Transverse colon (tissue), 4 donors: ENCODE results near the gene ATAT1. TPM values are rescaled to one million over a fixed set of nuclear protein-coding genes. Genes with fewer than 3 reads are reported as not detected.
"Not testable (repeated sequence)": the region's sequence is repeated elsewhere in the genome, so short reads cannot be mapped to it uniquely, and the experiment has no call there.

ENCODE experiments used
- DNase-seq: peaks from one replicate; pipeline ENCODE4 v3.0.0-alpha.2; 2019
- H3K27ac ChIP-seq, 4 donors: fragments of 200-600 bp; sonication (generic); 2 replicates each; pipeline ENCODE4 v1.5.1; 2016 to 2018; ENCODE audit warnings: inconsistent platforms in 4 of 4
- H3K27me3 ChIP-seq: fragments of 200-600 bp; sonication (generic); 2 replicates; pipeline ENCODE4 v1.5.1; 2017; ENCODE audit warnings: inconsistent platforms
- H3K36me3 ChIP-seq, 4 donors: fragments of 200-600 bp; sonication (generic); 2 replicates each; pipeline ENCODE4 v1.5.1; 2017 to 2019; ENCODE audit warnings: inconsistent platforms in 4 of 4
- H3K4me1 ChIP-seq, 4 donors: fragments of 200-600 bp; sonication (generic); 2 replicates each; pipeline ENCODE4 v1.5.1; 2017 to 2020; ENCODE audit warnings: inconsistent platforms in 4 of 4
- H3K4me3 ChIP-seq, 4 donors: fragments of 200-600 bp; sonication (generic); 1 replicate in 1 of 4; 2 replicates in 3 of 4; pipeline versions ENCODE4 v1.5.1 to v1.6.1; 2017 to 2019; ENCODE audit warnings: inconsistent platforms in 4 of 4
- H3K9me3 ChIP-seq, 2 donors: fragments of 200-600 bp; sonication (generic); 2 replicates each; pipeline ENCODE4 v1.5.1; 2017 to 2019; ENCODE audit warnings: inconsistent platforms in 2 of 2
- EP300 ChIP-seq: sonication (generic); formaldehyde crosslinking; IDR thresholded peaks from one replicate; pipeline ENCODE4 v1.6.1; 2017; ENCODE audit warnings: antibody characterized with exemption, low read depth
- POLR2A ChIP-seq: fragments of 450-650 bp; IDR thresholded peaks from one replicate; pipeline ENCODE4 v1.6.1; 2016; ENCODE audit warnings: antibody characterized with exemption, mild to moderate bottlenecking, moderate library complexity
- POLR2AphosphoS5 ChIP-seq, 3 donors: sonication (generic); formaldehyde crosslinking; IDR thresholded peaks; one replicate each; pipeline ENCODE4 v1.6.1; 2016; ENCODE audit warnings: antibody characterized with exemption in 3 of 3
- WGBS, 2 donors: methylation state at CpG; one replicate each; pipeline ENCODE4 v1.1.5; 2018; ENCODE audit warnings: low coverage in 1 of 2; 5-methylcytosine and 5-hydroxymethylcytosine counted together
- in situ Hi-C, 4 donors: fragments of 200-750 bp; cut with MboI; loops; one replicate each; pipeline versions ENCODE4 v1.15.0 to v1.15.1; 2017; ENCODE audit warnings: low sequenced_read_pairs in 3 of 4, low pct_ligation_motif_present in 1 of 4, low pct_unique_long_range_greater_than_20kb in 1 of 4
- intact Hi-C: fragments of 100-400 bp; cut with DNase I; formaldehyde crosslinking; loops from one replicate; pipeline ENCODE4 v1.15.1; 2023; ENCODE audit warnings: low total_unique reads
- total RNA-seq, 4 donors: library from RNA; depleted of rRNA; stranded (reverse); fragments of >200 nt; gene quantifications; one replicate each; pipeline ENCODE4 v1.1.0, GENCODE V29; 2016
- TF ChIP-seq, protein P1 (sequence below), 5 experiments: fragments of 200-600 bp in 3 of 5; fragments of 450-650 bp in 2 of 5; sonication (generic) in 3 of 5; IDR thresholded peaks; 1 replicate in 2 of 5; 2 replicates in 3 of 5; pipeline ENCODE4 v1.5.1; 2016 to 2017; ENCODE audit warnings: antibody characterized with exemption in 5 of 5, inconsistent platforms in 3 of 5, mild to moderate bottlenecking in 2 of 5, moderate library complexity in 1 of 5

The ATAT1 gene
- total RNA-seq, 4 donors from 2014 or later, result 10.6 to 174 (median 22.2) TPM

GRCh38 chr6:30590509-30590908 lies 36.2 kb upstream of the ATAT1 start:
- intact Hi-C loops (no loop called here), in situ Hi-C loops (no loop called here)
- H3K4me1 ChIP-seq, result no peaks in the 10 kb centered on the region
- no peak overlapping the region for H3K27ac ChIP-seq
- WGBS, 2 donors, result 84 to 86% methylated on average over 4 to 8 of the region's 8 CpGs
- no peak overlapping the region for H3K4me3 ChIP-seq
- no peak for TF ChIP-seq EP300
- TF ChIP-seq, protein P1, sequence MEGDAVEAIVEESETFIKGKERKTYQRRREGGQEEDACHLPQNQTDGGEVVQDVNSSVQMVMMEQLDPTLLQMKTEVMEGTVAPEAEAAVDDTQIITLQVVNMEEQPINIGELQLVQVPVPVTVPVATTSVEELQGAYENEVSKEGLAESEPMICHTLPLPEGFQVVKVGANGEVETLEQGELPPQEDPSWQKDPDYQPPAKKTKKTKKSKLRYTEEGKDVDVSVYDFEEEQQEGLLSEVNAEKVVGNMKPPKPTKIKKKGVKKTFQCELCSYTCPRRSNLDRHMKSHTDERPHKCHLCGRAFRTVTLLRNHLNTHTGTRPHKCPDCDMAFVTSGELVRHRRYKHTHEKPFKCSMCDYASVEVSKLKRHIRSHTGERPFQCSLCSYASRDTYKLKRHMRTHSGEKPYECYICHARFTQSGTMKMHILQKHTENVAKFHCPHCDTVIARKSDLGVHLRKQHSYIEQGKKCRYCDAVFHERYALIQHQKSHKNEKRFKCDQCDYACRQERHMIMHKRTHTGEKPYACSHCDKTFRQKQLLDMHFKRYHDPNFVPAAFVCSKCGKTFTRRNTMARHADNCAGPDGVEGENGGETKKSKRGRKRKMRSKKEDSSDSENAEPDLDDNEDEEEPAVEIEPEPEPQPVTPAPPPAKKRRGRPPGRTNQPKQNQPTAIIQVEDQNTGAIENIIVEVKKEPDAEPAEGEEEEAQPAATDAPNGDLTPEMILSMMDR (IDR thresholded peaks at IDR 0.05), result no peak
- TF ChIP-seq POLR2A, result no peak
- no peak for TF ChIP-seq POLR2AphosphoS5 (IDR thresholded peaks at IDR 0.05)
- no peaks in the 10 kb centered on the region for H3K9me3 ChIP-seq
- H3K36me3 ChIP-seq, result peaks cover 0 to 48% (median 23%) of the 10 kb centered on the region in 4 donors
- no peak for DNase-seq
- H3K27me3 ChIP-seq, result no peaks in the 10 kb centered on the region

GRCh38 chr6:30591008-30591407 lies 35.7 kb upstream of the ATAT1 start:
- Histone ChIP-seq H3K4me1 (no peaks in the 10 kb centered on the region), H3K36me3 (peaks cover 0 to 43% (median 21%) of the 10 kb centered on the region in 4 donors), H3K27me3 (no peaks in the 10 kb centered on the region), H3K9me3 (no peaks in the 10 kb centered on the region), H3K27ac (no peak overlapping the region), H3K4me3 (no peak overlapping the region)
- in situ Hi-C loops (no loop called here), intact Hi-C loops (no loop called here)
- DNase-seq, result no peak
- TF ChIP-seq POLR2AphosphoS5 (IDR thresholded peaks at IDR 0.05) (no peak), EP300 (no peak), POLR2A (no peak)
- TF ChIP-seq, protein P1 (IDR thresholded peaks at IDR 0.05), result no peak
- WGBS, 2 donors, result 50 to 61% methylated on average over 1 of the region's 1 CpG

DNA sequence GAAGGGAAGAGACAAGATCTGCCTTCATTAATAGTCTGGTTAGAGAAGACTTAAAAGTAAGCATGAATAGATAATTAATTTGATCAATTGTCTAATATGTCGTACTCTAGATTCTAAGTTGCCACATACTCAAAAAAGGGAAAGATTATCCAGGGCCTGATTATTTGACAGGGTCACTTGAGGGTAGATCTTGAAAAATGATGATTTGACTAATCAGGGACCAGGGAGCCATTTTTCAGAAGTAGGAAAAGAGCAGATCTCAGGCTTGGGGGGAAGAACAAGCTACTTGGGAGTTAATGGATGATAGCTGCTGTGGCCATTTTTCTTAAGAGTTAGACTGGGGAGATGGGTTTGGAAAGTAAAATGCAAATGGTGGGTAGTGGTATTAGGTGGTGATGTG lies 34.4 kb upstream of the ATAT1 start:
- intact Hi-C loops, result no loop called here
- peaks cover 0 to 31% (median 12%) of the 10 kb centered on the region in 4 donors for H3K36me3 ChIP-seq

DNA sequence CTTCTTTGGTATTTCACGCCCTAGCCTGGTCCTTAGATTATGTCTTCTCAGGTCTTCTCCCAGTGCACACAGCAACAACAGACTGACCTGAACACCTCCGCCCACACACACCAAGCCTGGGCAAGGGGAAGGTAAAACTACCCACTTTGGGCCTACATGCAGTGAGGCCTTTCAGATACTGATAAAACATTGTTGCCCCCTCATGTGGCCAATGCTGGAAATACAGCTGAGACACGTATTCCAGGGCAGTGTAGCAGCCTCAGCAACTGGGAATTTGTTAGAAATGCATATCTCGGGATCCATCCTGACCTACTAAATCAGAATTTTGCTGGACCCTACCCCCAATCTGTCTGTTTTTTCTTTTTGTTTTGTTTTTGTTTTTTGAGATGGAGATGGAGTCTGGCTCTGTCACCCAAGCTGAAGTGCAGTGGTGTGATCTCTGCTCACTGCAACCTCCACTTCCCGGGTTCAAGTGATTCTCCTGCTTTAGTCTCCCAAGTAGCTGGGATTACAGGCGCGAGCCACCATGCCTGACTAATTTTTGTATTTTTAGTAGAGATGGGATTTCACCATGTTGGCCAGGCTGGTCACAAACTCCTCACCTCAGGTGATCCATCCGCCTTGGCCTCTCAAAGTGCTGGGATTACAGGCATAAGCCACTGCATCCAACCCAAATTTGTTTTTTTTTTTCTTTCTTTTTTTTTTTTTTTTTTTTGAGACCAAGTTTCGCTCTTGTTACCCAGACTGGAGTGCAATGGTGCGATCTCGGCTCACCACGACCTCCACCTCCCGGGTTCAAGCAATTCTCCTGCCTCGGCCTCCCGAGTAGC lies 29.1 kb upstream of the ATAT1 start:
- H3K9me3 ChIP-seq, intact Hi-C loops, H3K27ac ChIP-seq, H3K4me1 ChIP-seq, H3K27me3 ChIP-seq, H3K4me3 ChIP-seq: not testable (repeated sequence)
- peaks cover 0 to 16% (median 4%) of the 10 kb centered on the region in 4 donors for H3K36me3 ChIP-seq
- 71 to 74% methylated on average over 10 to 15 of the region's 15 CpGs for WGBS, 2 donors
- DNase-seq, result peak; percentile 85
- in situ Hi-C loops, result loop anchor here in 1 of 4 donors (5.0 kb wide), 1 partner anchor 115 kb away; no protein-coding TSS in a partner anchor
- TF ChIP-seq POLR2AphosphoS5 (IDR thresholded peaks at IDR 0.05) (peak in 1 of 3 donors; percentile 50), POLR2A (peak; percentile 6)
- TF ChIP-seq, protein P1 (IDR thresholded peaks at IDR 0.05), result peak; percentile 75 to 85 (median 80)

More for the DNA sequence above, 34.4 kb upstream of the ATAT1 start:
- no peak for DNase-seq
- H3K27me3 ChIP-seq, result no peaks in the 10 kb centered on the region
- H3K4me3 ChIP-seq, result no peak overlapping the region
- no peak overlapping the region for H3K27ac ChIP-seq
- 97 to 100% methylated on average over 1 of the region's 1 CpG for WGBS, 2 donors
- H3K9me3 ChIP-seq, result no peaks in the 10 kb centered on the region
- TF ChIP-seq EP300, result no peak
- H3K4me1 ChIP-seq, result no peaks in the 10 kb centered on the region
- in situ Hi-C loops, result no loop called here
